ENCODE measurements around the gene ADORA1.

Gene ADORA1

GRCh38 chr1:203215573-203215972 is 88.0 kb downstream of the ADORA1 start:
- no peak for TF ChIP-seq FOXP2 (optimal IDR thresholded peaks at IDR 0.05; ENCODE audit: borderline replicate concordance, extremely low read depth, extremely low read length, insufficient read depth)
- no peak for TF ChIP-seq POLR2AphosphoS5 (IDR thresholded peaks at IDR 0.05; ENCODE audit: low read depth, low read length)
- TF ChIP-seq TAF1 (IDR thresholded peaks at IDR 0.05; ENCODE audit: borderline replicate concordance, insufficient read depth, low read length), result no peak
- TF ChIP-seq REST (IDR thresholded peaks at IDR 0.05; ENCODE audit: insufficient read depth in 1 of 2, low read depth in 2 of 2, low read length in 2 of 2), result no peak
- TF ChIP-seq SIN3A (IDR thresholded peaks at IDR 0.05; ENCODE audit: borderline replicate concordance, insufficient read depth, low read length), result no peak

- TF ChIP-seq SIN3A (IDR thresholded peaks at IDR 0.05; ENCODE audit: borderline replicate concordance, insufficient read depth, low read length) (no peak), FOXP2 (optimal IDR thresholded peaks at IDR 0.05; ENCODE audit: borderline replicate concordance, extremely low read depth, extremely low read length, insufficient read depth) (no peak), REST (IDR thresholded peaks at IDR 0.05; ENCODE audit: insufficient read depth in 1 of 2, low read depth in 2 of 2, low read length in 2 of 2) (no peak), TAF1 (IDR thresholded peaks at IDR 0.05; ENCODE audit: borderline replicate concordance, insufficient read depth, low read length) (no peak), POLR2AphosphoS5 (IDR thresholded peaks at IDR 0.05; ENCODE audit: low read depth, low read length) (no peak)
Measured at GRCh38 chr1:203216274-203217138, 89.0 kb downstream of the ADORA1 start.

Measured in PFSK-1 (cell line).